CD14-positive monocyte (primary cell): Measurements from ENCODE around the gene MACROD1. TPM values are rescaled to one million over a fixed set of nuclear protein-coding genes. Genes with fewer than 3 reads are reported as not detected.

Experiments
- DNase-seq, 3 donors: peaks; one replicate each; pipeline ENCODE4 v3.0.0-alpha.2; 2011 to 2022
- H2AFZ ChIP-seq: 2 replicates; pipeline ENCODE4 v1.6.0; 2012; ENCODE audit warnings: mild to moderate bottlenecking, low read depth, low read length, inconsistent platforms; ENCODE audit not compliant: insufficient read depth, poor library complexity, severe bottlenecking
- H3K27ac ChIP-seq, 2 donors: 1 replicate in 1 of 2; 2 replicates in 1 of 2; pipeline ENCODE4 v1.5.1; 2012 to 2013; ENCODE audit warnings: low read length in 2 of 2, control low read depth in 1 of 2, inconsistent platforms in 1 of 2, low read depth in 1 of 2, mild to moderate bottlenecking in 1 of 2
- H3K27me3 ChIP-seq, 2 donors: one replicate each; pipeline versions ENCODE4 v1.6.0 to v1.6.1; 2011 to 2013; ENCODE audit warnings: low read length in 2 of 2; ENCODE audit not compliant: control insufficient read depth in 2 of 2, insufficient read depth in 2 of 2
- H3K36me3 ChIP-seq, 2 donors: replicated peaks in 1 of 2; 1 replicate in 1 of 2; 2 replicates in 1 of 2; pipeline versions ENCODE4 v1.5.1 to v1.6.1; 2012 to 2013; ENCODE audit warnings: low read length in 2 of 2, control low read depth in 1 of 2, inconsistent platforms in 1 of 2, mild to moderate bottlenecking in 1 of 2; ENCODE audit not compliant: insufficient read depth in 2 of 2, control insufficient read depth in 1 of 2
- H3K4me1 ChIP-seq, 2 donors: 1 replicate in 1 of 2; 2 replicates in 1 of 2; pipeline versions ENCODE4 v1.5.1 to v1.6.1; 2012 to 2013; ENCODE audit warnings: low read length in 2 of 2, control low read depth in 1 of 2, inconsistent platforms in 1 of 2, mild to moderate bottlenecking in 1 of 2, moderate library complexity in 1 of 2; ENCODE audit not compliant: insufficient read depth in 2 of 2, control insufficient read depth in 1 of 2
- H3K4me2 ChIP-seq: replicated peaks from 2 replicates; pipeline ENCODE3; 2012; ENCODE audit warnings: low read length, moderate library complexity, mild to moderate bottlenecking; ENCODE audit not compliant: poor library complexity, severe bottlenecking; ENCODE audit errors: extremely low read depth
- H3K4me3 ChIP-seq, 3 experiments: fragments of 200-600 bp in 1 of 3; sonication (generic) in 1 of 3; replicated peaks in 1 of 3; 1 replicate in 2 of 3; 2 replicates in 1 of 3; pipeline ENCODE4 v1.5.1; 2011 to 2013; ENCODE audit warnings: low read length in 3 of 3, mild to moderate bottlenecking in 3 of 3, control low read depth in 2 of 3, low read depth in 2 of 3, inconsistent platforms in 1 of 3, moderate library complexity in 1 of 3
- H3K79me2 ChIP-seq: 2 replicates; pipeline ENCODE4 v1.6.0; 2012; ENCODE audit warnings: mild to moderate bottlenecking, control low read depth, inconsistent platforms, low read length, moderate library complexity; ENCODE audit not compliant: insufficient read depth
- H3K9ac ChIP-seq: 2 replicates; pipeline ENCODE4 v1.6.0; 2017; ENCODE audit warnings: low read length, mild to moderate bottlenecking; ENCODE audit not compliant: insufficient read depth, poor library complexity, severe bottlenecking
- H3K9me3 ChIP-seq, 2 donors: replicated peaks in 1 of 2; 1 replicate in 1 of 2; 2 replicates in 1 of 2; pipeline versions ENCODE4 v1.5.1 to v1.6.1; 2012 to 2013; ENCODE audit warnings: low read length in 2 of 2, control low read depth in 1 of 2; ENCODE audit not compliant: control insufficient read depth in 1 of 2, insufficient read depth in 1 of 2
- H4K20me1 ChIP-seq: 2 replicates; pipeline ENCODE4 v1.6.0; 2012; ENCODE audit warnings: mild to moderate bottlenecking, low read length, control low read depth, moderate library complexity; ENCODE audit not compliant: insufficient read depth
- H3K27ac Mint-ChIP-seq, 7 donors: one replicate each; pipeline ENCODE4 v1.8.0; 2020; ENCODE audit warnings: mild to moderate bottlenecking in 7 of 7, mixed read lengths in 7 of 7, moderate library complexity in 6 of 7, inconsistent platforms in 2 of 7
- H3K27me3 Mint-ChIP-seq, 3 donors: one replicate each; pipeline ENCODE4 v1.8.0; 2021 to 2022; ENCODE audit warnings: low read depth in 3 of 3, mild to moderate bottlenecking in 3 of 3, mixed read lengths in 3 of 3, moderate library complexity in 3 of 3, inconsistent platforms in 1 of 3
- H3K36me3 Mint-ChIP-seq, 2 donors: one replicate each; pipeline ENCODE4 v1.8.0; 2020; ENCODE audit warnings: mixed read lengths in 2 of 2, inconsistent platforms in 1 of 2, mild to moderate bottlenecking in 1 of 2
- H3K4me1 Mint-ChIP-seq: one replicate; pipeline ENCODE4 v1.8.0; 2020; ENCODE audit warnings: mild to moderate bottlenecking, mixed read lengths
- H3K4me3 Mint-ChIP-seq, 2 donors: one replicate each; pipeline ENCODE4 v1.8.0; 2020; ENCODE audit warnings: mild to moderate bottlenecking in 2 of 2, mixed read lengths in 2 of 2, moderate library complexity in 1 of 2
- H3K9me3 Mint-ChIP-seq, 7 donors: one replicate each; pipeline ENCODE4 v1.8.0; 2020 to 2022; ENCODE audit warnings: mixed read lengths in 7 of 7, mild to moderate bottlenecking in 6 of 7, moderate library complexity in 6 of 7, inconsistent platforms in 2 of 7
- WGBS: methylation state at CpG from one replicate; pipeline ENCODE4 v1.1.5; 2013; ENCODE audit warnings: missing lambda C conversion rate; ENCODE audit not compliant: insufficient coverage; 5-methylcytosine and 5-hydroxymethylcytosine counted together
- intact Hi-C, 2 donors: fragments of 100-400 bp; cut with micrococcal nuclease; formaldehyde crosslinking; loops; one replicate each; pipeline versions ENCODE4 v1.15.0 to v1.15.1; 2023
- polyA plus RNA-seq, 3 donors: library from polyadenylated mRNA; depleted of rRNA in 1 of 3; unstranded in 2 of 3; stranded (reverse) in 1 of 3; fragments of 300-500 nt in 2 of 3; fragments of >200 nt in 1 of 3; fragmentation: Illumina TruSeq in 2 of 3; gene quantifications; 1 replicate in 2 of 3; 2 replicates in 1 of 3; pipeline ENCODE4 v1.2.3, GENCODE V29; 2012 to 2021
- TF ChIP-seq, protein P1 (sequence below): fragments of 200-600 bp; IDR thresholded peaks from one replicate; pipeline ENCODE4 v1.8.0; 2022; ENCODE audit warnings: antibody characterized with exemption, mild to moderate bottlenecking

MACROD1 gene
- polyA plus RNA-seq, 3 donors = 1.5 to 2.4 (median 2.2) TPM

DNA sequence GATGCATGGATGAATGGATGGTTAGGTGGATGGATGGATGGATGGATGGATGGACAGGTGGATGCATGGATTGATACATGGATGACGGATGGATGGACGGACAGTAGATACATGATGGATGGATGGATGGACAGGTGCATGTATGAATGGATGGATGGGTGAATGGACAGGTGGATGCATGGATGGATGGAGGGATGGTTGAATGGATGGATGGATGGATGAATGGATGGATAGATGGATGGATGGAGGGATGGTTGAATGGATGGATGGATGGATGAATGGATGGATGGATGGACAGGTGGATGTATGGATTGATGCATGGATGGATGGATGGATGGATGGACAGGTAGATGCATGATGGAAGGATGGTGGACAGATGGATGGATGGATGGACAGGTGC lies 51.7 kb downstream of the MACROD1 start:
- Histone ChIP-seq H3K36me3 (no peaks in the 10 kb centered on the region), H3K9ac (no peak overlapping the region), H3K27me3 (no peaks in the 10 kb centered on the region), H2AFZ (no peak overlapping the region), H3K4me1 (no peaks in the 10 kb centered on the region), H3K27ac (no peak overlapping the region), H3K4me2 (no peak overlapping the region), H3K9me3 (no peaks in the 10 kb centered on the region), H3K4me3 (no peak overlapping the region), H3K79me2 (no peaks in the 10 kb centered on the region), H4K20me1 (no peaks in the 10 kb centered on the region)
- Mint-ChIP-seq H3K36me3 (no peaks in the 10 kb centered on the region), H3K27ac (no peak overlapping the region), H3K4me1 (no peaks in the 10 kb centered on the region), H3K4me3 (no peak overlapping the region), H3K27me3 (peaks cover 0 to 8% (median 2%) of the 10 kb centered on the region in 3 donors), H3K9me3 (no peaks in the 10 kb centered on the region)
- intact Hi-C loops = no loop called here
- WGBS = 90% methylated on average over 2 of the region's 2 CpGs
- no peak for DNase-seq
- TF ChIP-seq, protein P1, sequence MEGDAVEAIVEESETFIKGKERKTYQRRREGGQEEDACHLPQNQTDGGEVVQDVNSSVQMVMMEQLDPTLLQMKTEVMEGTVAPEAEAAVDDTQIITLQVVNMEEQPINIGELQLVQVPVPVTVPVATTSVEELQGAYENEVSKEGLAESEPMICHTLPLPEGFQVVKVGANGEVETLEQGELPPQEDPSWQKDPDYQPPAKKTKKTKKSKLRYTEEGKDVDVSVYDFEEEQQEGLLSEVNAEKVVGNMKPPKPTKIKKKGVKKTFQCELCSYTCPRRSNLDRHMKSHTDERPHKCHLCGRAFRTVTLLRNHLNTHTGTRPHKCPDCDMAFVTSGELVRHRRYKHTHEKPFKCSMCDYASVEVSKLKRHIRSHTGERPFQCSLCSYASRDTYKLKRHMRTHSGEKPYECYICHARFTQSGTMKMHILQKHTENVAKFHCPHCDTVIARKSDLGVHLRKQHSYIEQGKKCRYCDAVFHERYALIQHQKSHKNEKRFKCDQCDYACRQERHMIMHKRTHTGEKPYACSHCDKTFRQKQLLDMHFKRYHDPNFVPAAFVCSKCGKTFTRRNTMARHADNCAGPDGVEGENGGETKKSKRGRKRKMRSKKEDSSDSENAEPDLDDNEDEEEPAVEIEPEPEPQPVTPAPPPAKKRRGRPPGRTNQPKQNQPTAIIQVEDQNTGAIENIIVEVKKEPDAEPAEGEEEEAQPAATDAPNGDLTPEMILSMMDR = no peak

DNA sequence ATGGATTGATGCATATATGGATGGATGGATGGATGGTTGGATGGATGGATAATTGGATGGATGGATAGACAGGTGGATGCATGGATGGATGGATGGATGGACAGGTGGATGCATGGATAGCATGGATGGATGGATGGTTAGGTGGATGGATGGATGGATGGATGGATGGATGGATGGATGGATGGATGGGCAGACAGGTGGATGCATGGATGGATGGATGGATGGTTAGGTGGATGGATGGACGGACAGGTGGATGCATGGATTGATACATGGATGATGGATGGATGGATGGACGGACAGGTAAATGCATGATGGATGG lies 52.5 kb downstream of the MACROD1 start:
- H4K20me1 ChIP-seq = no peaks in the 10 kb centered on the region
- TF ChIP-seq, protein P1 = no peak

More for the DNA sequence above, 52.5 kb downstream of the MACROD1 start:
- Histone ChIP-seq H2AFZ (no peak overlapping the region), H3K27ac (no peak overlapping the region), H3K4me1 (no peaks in the 10 kb centered on the region), H3K9ac (no peak overlapping the region), H3K9me3 (no peaks in the 10 kb centered on the region), H3K79me2 (no peaks in the 10 kb centered on the region), H3K4me2 (no peak overlapping the region), H3K27me3 (no peaks in the 10 kb centered on the region), H3K4me3 (no peak overlapping the region), H3K36me3 (no peaks in the 10 kb centered on the region)
- intact Hi-C loops = no loop called here
- Mint-ChIP-seq H3K4me3 (no peak overlapping the region), H3K4me1 (no peaks in the 10 kb centered on the region), H3K27me3 (peaks cover 0 to 6% (median 0%) of the 10 kb centered on the region in 3 donors), H3K36me3 (no peaks in the 10 kb centered on the region), H3K9me3 (no peaks in the 10 kb centered on the region), H3K27ac (no peak overlapping the region)
- 93% methylated on average over 2 of the region's 2 CpGs for whole genome bisulfite sequencing
- DNase-seq = no peak
